ENCODE measurements around the gene SAAL1. TPM values are rescaled to one million over a fixed set of nuclear protein-coding genes. Genes with fewer than 3 reads are reported as not detected.

Gene SAAL1
- polyA plus RNA-seq, 1 of the 3 experiments (the other 2 are of a cell fraction): 19.6 TPM

DNA sequence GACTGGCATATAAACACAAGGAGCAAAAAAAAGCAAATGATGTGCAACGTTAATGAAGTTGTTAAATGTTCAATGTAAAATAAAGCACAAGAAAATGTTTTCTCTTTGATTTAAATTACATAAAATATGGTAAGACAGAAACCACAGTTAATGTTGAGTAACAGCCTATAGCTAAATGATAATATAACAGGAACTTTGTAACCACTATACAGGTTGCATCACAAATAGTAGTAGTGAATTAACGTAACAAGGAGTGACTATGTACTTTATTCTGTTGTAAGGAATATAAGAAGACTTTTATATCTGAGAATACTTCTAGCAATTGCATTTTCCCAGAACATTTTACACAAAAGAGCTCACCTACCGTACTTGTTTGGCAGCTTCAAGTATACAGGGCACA, 16.9 kb downstream of the SAAL1 start:
- WGBS (ENCODE audit: low lambda C conversion rate): 96% methylated on average over 3 of the region's 3 CpGs
- H3K9ac ChIP-seq: no peak overlapping the region
- H3F3A ChIP-seq (replicated peaks; ENCODE audit: insufficient read depth): no peaks in the 10 kb centered on the region
- H4K20me1 ChIP-seq (ENCODE audit: insufficient read depth): no peaks in the 10 kb centered on the region
- H3K27me3 ChIP-seq (ENCODE audit: insufficient read depth): no peaks in the 10 kb centered on the region
- H3K9me2 ChIP-seq: no peaks in the 10 kb centered on the region
- no peaks in the 10 kb centered on the region for H3K4me1 ChIP-seq (ENCODE audit: control insufficient read depth in 1 of 2, insufficient read depth in 2 of 2, low read depth in 1 of 2, low read length in 1 of 2)
- H3K4me2 ChIP-seq: no peak overlapping the region
- DNase-seq: no peak
- ChIA-PET POLR2A (no interaction called here), CTCF (interaction anchor here (3.2 to 4.6 kb wide), 2 partner anchors 17 to 27 kb away, joined by 11 to 25 read pairs; partner anchors contain the start of gene SAAL1)
- H3K4me3 ChIP-seq (ENCODE audit: low read depth in 2 of 2, low read length in 1 of 2): no peak overlapping the region
- no peak overlapping the region for H2AFZ ChIP-seq (ENCODE audit: low read depth)
- H3K79me2 ChIP-seq (ENCODE audit: insufficient read depth): no peaks in the 10 kb centered on the region; the same call in 1 of the 2 replicates
- TF ChIP-seq POLR2AphosphoS5 (IDR thresholded peaks at IDR 0.05; ENCODE audit: low read depth, low read length) (no peak), FOXM1 (IDR thresholded peaks at IDR 0.05; ENCODE audit: low read depth) (no peak), RAD21 (IDR thresholded peaks at IDR 0.05; ENCODE audit: low read length) (no peak)
- no peak overlapping the region for H3K27ac ChIP-seq (ENCODE audit: low read depth in 2 of 2, low read length in 1 of 2)
- H3K36me3 ChIP-seq (replicated peaks in 1 of 2; ENCODE audit: control insufficient read depth in 1 of 2, insufficient read depth in 2 of 2, low read length in 1 of 2): peaks cover 62 to 82% of the 10 kb centered on the region in 2 experiments
- no peaks in the 10 kb centered on the region for H3K9me3 ChIP-seq

DNA sequence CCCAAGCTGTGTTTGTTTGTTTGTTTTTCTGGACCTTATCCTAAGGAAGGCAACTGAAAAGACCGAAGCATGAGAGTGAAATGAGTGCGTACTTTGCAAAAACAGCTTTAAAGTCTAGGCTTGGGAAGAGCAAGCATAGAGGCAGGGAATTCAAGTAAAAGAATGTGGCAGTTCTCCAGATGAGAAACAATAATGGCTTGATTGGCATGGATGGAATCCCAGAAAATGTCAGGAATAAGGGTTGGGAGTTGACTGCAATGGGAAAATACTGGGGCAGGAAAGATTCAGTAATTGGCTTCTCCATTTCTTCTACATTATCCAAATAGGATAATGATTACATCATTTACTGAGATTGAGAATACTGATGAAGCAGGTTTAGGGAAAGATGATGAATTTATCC, 17.5 kb downstream of the SAAL1 start:
- Histone ChIP-seq H3K27ac (ENCODE audit: low read depth in 2 of 2, low read length in 1 of 2) (no peak overlapping the region), H3K9me2 (no peaks in the 10 kb centered on the region), H3F3A (replicated peaks; ENCODE audit: insufficient read depth) (no peaks in the 10 kb centered on the region), H2AFZ (ENCODE audit: low read depth) (no peak overlapping the region), H3K9me3 (no peaks in the 10 kb centered on the region), H3K79me2 (ENCODE audit: insufficient read depth) (no peaks in the 10 kb centered on the region; the same call in 1 of the 2 replicates), H3K4me3 (ENCODE audit: low read depth in 2 of 2, low read length in 1 of 2) (no peak overlapping the region), H4K20me1 (ENCODE audit: insufficient read depth) (no peaks in the 10 kb centered on the region), H3K4me2 (no peak overlapping the region), H3K4me1 (ENCODE audit: control insufficient read depth in 1 of 2, insufficient read depth in 2 of 2, low read depth in 1 of 2, low read length in 1 of 2) (no peaks in the 10 kb centered on the region), H3K27me3 (ENCODE audit: insufficient read depth) (no peaks in the 10 kb centered on the region), H3K9ac (no peak overlapping the region), H3K36me3 (replicated peaks in 1 of 2; ENCODE audit: control insufficient read depth in 1 of 2, insufficient read depth in 2 of 2, low read length in 1 of 2) (peaks cover 56 to 78% of the 10 kb centered on the region in 2 experiments)
- POLR2A ChIA-PET: no interaction called here
- WGBS (ENCODE audit: low lambda C conversion rate): 99% methylated on average over 2 of the region's 2 CpGs
- TF ChIP-seq, protein P1, sequence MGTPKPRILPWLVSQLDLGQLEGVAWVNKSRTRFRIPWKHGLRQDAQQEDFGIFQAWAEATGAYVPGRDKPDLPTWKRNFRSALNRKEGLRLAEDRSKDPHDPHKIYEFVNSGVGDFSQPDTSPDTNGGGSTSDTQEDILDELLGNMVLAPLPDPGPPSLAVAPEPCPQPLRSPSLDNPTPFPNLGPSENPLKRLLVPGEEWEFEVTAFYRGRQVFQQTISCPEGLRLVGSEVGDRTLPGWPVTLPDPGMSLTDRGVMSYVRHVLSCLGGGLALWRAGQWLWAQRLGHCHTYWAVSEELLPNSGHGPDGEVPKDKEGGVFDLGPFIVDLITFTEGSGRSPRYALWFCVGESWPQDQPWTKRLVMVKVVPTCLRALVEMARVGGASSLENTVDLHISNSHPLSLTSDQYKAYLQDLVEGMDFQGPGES (IDR thresholded peaks at IDR 0.05; ENCODE audit: low read depth, low read length): no peak
- DNase-seq: no peak
- CTCF ChIA-PET: interaction anchor here (3.2 to 4.6 kb wide), 2 partner anchors 18 to 27 kb away, joined by 11 to 25 read pairs; partner anchors contain the start of gene SAAL1

GRCh38 chr11:18081551-18081950, 24.3 kb downstream of the SAAL1 start:
- H3K27me3 ChIP-seq (ENCODE audit: insufficient read depth): no peaks in the 10 kb centered on the region
- CTCF ChIA-PET: no interaction called here

More at GRCh38 chr11:18081551-18081950, 24.3 kb downstream of the SAAL1 start:
- DNase-seq: peak; percentile 8
- TF ChIP-seq ZBTB33 (IDR thresholded peaks at IDR 0.05; ENCODE audit: borderline replicate concordance, low read depth) (no peak), RXRA (IDR thresholded peaks at IDR 0.05; ENCODE audit: borderline replicate concordance, low read depth) (no peak)
- no peaks in the 10 kb centered on the region for H3K4me1 ChIP-seq (ENCODE audit: control insufficient read depth in 1 of 2, insufficient read depth in 2 of 2, low read depth in 1 of 2, low read length in 1 of 2)
- no peaks in the 10 kb centered on the region for H3K9me2 ChIP-seq
- no peaks in the 10 kb centered on the region for H3K79me2 ChIP-seq (ENCODE audit: insufficient read depth)
- WGBS (ENCODE audit: low lambda C conversion rate): 86% methylated on average over 2 of the region's 2 CpGs
- no peaks in the 10 kb centered on the region for H3F3A ChIP-seq (replicated peaks; ENCODE audit: insufficient read depth)
- no peak overlapping the region for H2AFZ ChIP-seq (ENCODE audit: low read depth)
- H3K9ac ChIP-seq: no peak overlapping the region
- H4K20me1 ChIP-seq (ENCODE audit: insufficient read depth): no peaks in the 10 kb centered on the region
- H3K27ac ChIP-seq (ENCODE audit: low read depth in 2 of 2, low read length in 1 of 2): no peak overlapping the region
- POLR2A ChIA-PET: no interaction called here
- no peak overlapping the region for H3K4me2 ChIP-seq
- no peaks in the 10 kb centered on the region for H3K9me3 ChIP-seq
- H3K36me3 ChIP-seq (replicated peaks in 1 of 2; ENCODE audit: control insufficient read depth in 1 of 2, insufficient read depth in 2 of 2, low read length in 1 of 2): peaks cover 43 to 49% of the 10 kb centered on the region in 2 experiments
- H3K4me3 ChIP-seq (ENCODE audit: low read depth in 2 of 2, low read length in 1 of 2): no peak overlapping the region

All from SK-N-SH (cell line).